ENCODE results near the gene RPGRIP1L. TPM values are rescaled to one million over a fixed set of nuclear protein-coding genes. Genes with fewer than 3 reads are reported as not detected.

Gene RPGRIP1L
- total and polyA plus RNA-seq, 2 of the 8 experiments (the other 6 are each of a cell fraction or from before 2014, with no cell fraction given): 4.0 to 13.7 TPM

- Histone ChIP-seq H3K9ac (replicated peaks in 1 of 4; ENCODE audit: extremely low read depth in 1 of 4, low read depth in 3 of 4, low read length in 3 of 4) (no peak overlapping the region), H2BK120ac (replicated peaks; ENCODE audit: low read depth, low read length) (no peak overlapping the region), H4K91ac (replicated peaks; ENCODE audit: insufficient read length, low read length) (no peak overlapping the region), H4K20me1 (replicated peaks in 1 of 2; ENCODE audit: control insufficient read depth in 1 of 2, insufficient read depth in 2 of 2, low read length in 2 of 2) (no peaks in the 10 kb centered on the region), H3K79me2 (ENCODE audit: control insufficient read depth in 1 of 2, insufficient read depth in 2 of 2, low read length in 2 of 2) (no peaks in the 10 kb centered on the region), H3K4me2 (ENCODE audit: insufficient read depth in 1 of 2, low read depth in 2 of 2, low read length in 2 of 2) (no peak overlapping the region), H2AFZ (ENCODE audit: low read length) (no peak overlapping the region), H3K23ac (ENCODE audit: insufficient read length) (no peak overlapping the region), H3K18ac (ENCODE audit: extremely low read depth, low read length) (no peak overlapping the region), H4K8ac (ENCODE audit: extremely low read depth, insufficient read depth, low read length) (no peak overlapping the region), H3K79me1 (ENCODE audit: low read depth, low read length) (no peaks in the 10 kb centered on the region), H3K27me3 (replicated peaks in 1 of 4; ENCODE audit: control insufficient read depth in 3 of 4, extremely low read depth in 1 of 4, insufficient read depth in 3 of 4, low read length in 3 of 4) (no peaks in the 10 kb centered on the region), H3K9me3 (ENCODE audit: insufficient read depth in 2 of 2, low read depth in 1 of 2, low read length in 1 of 2) (no peaks in the 10 kb centered on the region), H3K56ac (replicated peaks; ENCODE audit: insufficient read length, low read depth, low read length) (no peak overlapping the region), H4K5ac (ENCODE audit: insufficient read length, low read depth, low read length) (no peak overlapping the region), H2BK20ac (ENCODE audit: low read length) (no peak overlapping the region), H3K14ac (ENCODE audit: insufficient read length) (no peak overlapping the region), H3K4me1 (replicated peaks in 1 of 4; ENCODE audit: control insufficient read depth in 3 of 4, insufficient read depth in 4 of 4, low read length in 3 of 4) (no peaks in the 10 kb centered on the region; a peak in 1 of 7 replicates), H3K36me3 (ENCODE audit: control insufficient read depth in 2 of 4, insufficient read depth in 4 of 4, low read length in 3 of 4) (no peaks in the 10 kb centered on the region), H3K27ac (ENCODE audit: low read depth, low read length) (no peak overlapping the region), H3K23me2 (ENCODE audit: low read depth, low read length) (no peaks in the 10 kb centered on the region), H3K4me3 (ENCODE audit: extremely low read depth in 1 of 4, insufficient read depth in 2 of 4, low read depth in 3 of 4, low read length in 4 of 4) (no peak overlapping the region), H2BK5ac (ENCODE audit: low read depth, low read length) (no peak overlapping the region), H2BK12ac (ENCODE audit: low read depth, low read length) (no peak overlapping the region), H2AK5ac (ENCODE audit: low read depth, low read length) (no peak overlapping the region), H2BK15ac (ENCODE audit: low read length) (no peak overlapping the region), H3K4ac (replicated peaks; ENCODE audit: insufficient read length, low read depth, low read length) (no peak overlapping the region)
- whole genome bisulfite sequencing, 2 experiments (ENCODE audit: extremely low coverage in 1 of 2, insufficient coverage in 1 of 2, insufficient read length in 1 of 2, insufficient replicate concordance in 2 of 2, low coverage in 1 of 2, low lambda C conversion rate in 2 of 2, missing lambda C conversion rate in 1 of 2): 91% methylated on average over 3 of the region's 3 CpGs; no CpG with 5 or more reads in 1 of the 2 experiments
- ChIA-PET POLR2A (ENCODE audit: partially characterized antibody) (no interaction called here), CTCF (ENCODE audit: partially characterized antibody) (no interaction called here)
- FAIRE-seq (no peak), DNase-seq (ENCODE audit: low read depth in 1 of 2, low spot score in 2 of 2) (no peak)
- TF ChIP-seq CTBP2 (IDR thresholded peaks at IDR 0.05; ENCODE audit: borderline replicate concordance, insufficient read depth, insufficient read length, low read length) (no peak), USF2 (IDR thresholded peaks at IDR 0.05; ENCODE audit: low read length) (no peak), SIN3A (conservative IDR thresholded peaks at IDR 0.05 in 1 of 2, IDR thresholded peaks at IDR 0.05 in 1 of 2; ENCODE audit: low read depth in 1 of 2, low read length in 2 of 2) (no peak), CBX8 (IDR thresholded peaks at IDR 0.05; ENCODE audit: borderline replicate concordance, low read depth, low read length) (no peak), POU5F1 (IDR thresholded peaks at IDR 0.05; ENCODE audit: low read depth, low read length) (no peak), POLR2A (IDR thresholded peaks at IDR 0.05; ENCODE audit: control extremely low read depth in 1 of 2, low read depth in 2 of 2, low read length in 2 of 2) (no peak), MAFK (IDR thresholded peaks at IDR 0.05; ENCODE audit: low read depth, low read length) (no peak), BRCA1 (IDR thresholded peaks at IDR 0.05; ENCODE audit: low read depth, low read length) (no peak), TBP (IDR thresholded peaks at IDR 0.05; ENCODE audit: low read depth, low read length) (no peak)
Observed at GRCh38 chr16:53666786-53667415, 36.8 kb downstream of the RPGRIP1L start.

Measured in H1 (cell line).